ENCODE data around the gene AMER2.

Gene AMER2

GRCh38 chr13:25148402-25148771 lies 23.7 kb downstream of the AMER2 start:
- Histone ChIP-seq H3K27ac (ENCODE audit: low read length) (no peak overlapping the region), H3K36me3 (replicated peaks; ENCODE audit: low read depth, low read length) (peaks cover 6% of the 10 kb centered on the region), H2AFZ (ENCODE audit: low read depth, low read length) (no peak overlapping the region), H3K9ac (ENCODE audit: low read length) (no peak overlapping the region), H4K20me1 (ENCODE audit: insufficient read depth, low read length) (no peaks in the 10 kb centered on the region), H3K79me2 (ENCODE audit: low read length) (no peaks in the 10 kb centered on the region), H3K4me2 (ENCODE audit: low read length) (no peak overlapping the region), H3K27me3 (ENCODE audit: low read depth, low read length) (no peaks in the 10 kb centered on the region), H3K9me3 (ENCODE audit: insufficient read depth, low read length) (peaks cover 12% of the 10 kb centered on the region; the same call in 1 of the 2 replicates), H3K4me1 (ENCODE audit: low read length) (0 out of 2 replicates have a peak, but pooled peaks cover 4% of the 10 kb centered on the region), H3K4me3 (ENCODE audit: low read length) (no peak overlapping the region)
- TF ChIP-seq, protein P1, sequence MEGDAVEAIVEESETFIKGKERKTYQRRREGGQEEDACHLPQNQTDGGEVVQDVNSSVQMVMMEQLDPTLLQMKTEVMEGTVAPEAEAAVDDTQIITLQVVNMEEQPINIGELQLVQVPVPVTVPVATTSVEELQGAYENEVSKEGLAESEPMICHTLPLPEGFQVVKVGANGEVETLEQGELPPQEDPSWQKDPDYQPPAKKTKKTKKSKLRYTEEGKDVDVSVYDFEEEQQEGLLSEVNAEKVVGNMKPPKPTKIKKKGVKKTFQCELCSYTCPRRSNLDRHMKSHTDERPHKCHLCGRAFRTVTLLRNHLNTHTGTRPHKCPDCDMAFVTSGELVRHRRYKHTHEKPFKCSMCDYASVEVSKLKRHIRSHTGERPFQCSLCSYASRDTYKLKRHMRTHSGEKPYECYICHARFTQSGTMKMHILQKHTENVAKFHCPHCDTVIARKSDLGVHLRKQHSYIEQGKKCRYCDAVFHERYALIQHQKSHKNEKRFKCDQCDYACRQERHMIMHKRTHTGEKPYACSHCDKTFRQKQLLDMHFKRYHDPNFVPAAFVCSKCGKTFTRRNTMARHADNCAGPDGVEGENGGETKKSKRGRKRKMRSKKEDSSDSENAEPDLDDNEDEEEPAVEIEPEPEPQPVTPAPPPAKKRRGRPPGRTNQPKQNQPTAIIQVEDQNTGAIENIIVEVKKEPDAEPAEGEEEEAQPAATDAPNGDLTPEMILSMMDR (IDR thresholded peaks at IDR 0.05; ENCODE audit: low read depth, low read length) = no peak
- TF ChIP-seq EZH2phosphoT487 (IDR thresholded peaks at IDR 0.05; ENCODE audit: low read depth) = no peak

DNA sequence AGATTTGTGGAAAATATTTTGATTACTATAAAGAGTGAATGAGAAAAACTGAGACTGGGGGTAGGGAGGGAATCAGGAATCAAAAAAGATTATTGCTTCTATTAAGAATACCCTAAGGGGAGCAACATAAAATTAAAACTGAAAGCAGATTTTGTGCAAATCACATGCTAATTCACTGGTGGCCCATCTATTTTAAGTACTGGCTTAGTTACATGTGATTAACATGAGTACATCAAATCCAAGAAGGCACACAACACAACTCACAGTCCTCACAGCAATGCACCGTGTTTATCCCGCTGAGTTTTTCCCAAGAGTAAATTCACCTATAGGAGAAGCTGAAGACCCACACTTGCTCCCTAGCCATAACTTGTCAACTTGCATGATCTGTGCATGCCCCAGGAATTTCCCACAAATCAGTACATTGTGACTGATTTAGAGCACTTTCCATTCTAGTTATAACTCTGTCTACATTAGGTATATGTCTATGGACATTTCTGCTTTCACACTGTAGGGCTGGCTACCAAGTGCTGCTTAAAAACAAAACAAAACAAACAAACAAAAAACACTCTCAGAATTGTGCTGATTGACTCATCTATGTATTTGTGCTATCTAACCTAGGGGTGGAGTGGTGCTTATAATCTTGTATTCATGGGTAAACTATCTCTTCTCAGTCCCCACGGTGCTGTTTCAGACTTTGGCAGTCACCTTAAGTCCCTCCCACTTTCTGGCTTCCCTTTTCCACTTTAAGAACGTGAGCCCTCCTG lies 24.3 kb downstream of the AMER2 start:
- peaks cover 6% of the 10 kb centered on the region for H3K36me3 ChIP-seq (replicated peaks; ENCODE audit: low read depth, low read length)
- H3K79me2 ChIP-seq (ENCODE audit: low read length) = no peaks in the 10 kb centered on the region
- H3K9ac ChIP-seq (ENCODE audit: low read length) = no peak overlapping the region
- H3K4me2 ChIP-seq (ENCODE audit: low read length) = no peak overlapping the region
- H3K4me1 ChIP-seq (ENCODE audit: low read length) = 0 out of 2 replicates have a peak, but pooled peaks cover 4% of the 10 kb centered on the region
- no peak overlapping the region for H2AFZ ChIP-seq (ENCODE audit: low read depth, low read length)
- no peak overlapping the region for H3K4me3 ChIP-seq (ENCODE audit: low read length)
- no peaks in the 10 kb centered on the region for H3K27me3 ChIP-seq (ENCODE audit: low read depth, low read length)
- H4K20me1 ChIP-seq (ENCODE audit: insufficient read depth, low read length) = no peaks in the 10 kb centered on the region
- TF ChIP-seq, protein P1 (IDR thresholded peaks at IDR 0.05; ENCODE audit: low read depth, low read length) = no peak
- TF ChIP-seq EZH2phosphoT487 (IDR thresholded peaks at IDR 0.05; ENCODE audit: low read depth) = no peak
- H3K9me3 ChIP-seq (ENCODE audit: insufficient read depth, low read length) = peaks cover 12% of the 10 kb centered on the region; the same call in 1 of the 2 replicates
- H3K27ac ChIP-seq (ENCODE audit: low read length) = no peak overlapping the region

DNA sequence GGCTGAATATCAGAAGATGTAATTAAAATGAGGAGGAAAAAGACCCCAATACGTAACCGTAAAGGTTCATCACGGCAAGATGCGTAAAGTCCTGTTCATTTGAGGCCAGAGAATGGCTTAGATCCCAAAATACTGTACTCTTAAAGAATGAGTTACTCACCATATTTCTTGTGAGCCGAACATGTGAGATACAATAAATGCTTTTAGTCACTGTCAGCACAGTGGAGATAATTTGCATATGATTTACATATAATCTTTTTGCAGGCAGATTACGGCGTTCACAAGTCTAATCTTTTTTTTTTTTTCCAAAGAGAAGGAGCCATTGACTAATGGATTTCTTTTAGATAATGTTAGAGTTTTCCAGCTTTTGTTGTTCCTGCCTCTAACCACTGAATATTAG lies 28.4 kb downstream of the AMER2 start:
- Histone ChIP-seq H3K4me1 (ENCODE audit: low read length) (0 out of 2 replicates have a peak, but pooled peaks cover 4% of the 10 kb centered on the region), H3K79me2 (ENCODE audit: low read length) (no peaks in the 10 kb centered on the region), H3K36me3 (replicated peaks; ENCODE audit: low read depth, low read length) (peaks cover 5% of the 10 kb centered on the region), H3K4me2 (ENCODE audit: low read length) (no peak overlapping the region), H3K4me3 (ENCODE audit: low read length) (no peak overlapping the region), H3K27me3 (ENCODE audit: low read depth, low read length) (no peaks in the 10 kb centered on the region), H4K20me1 (ENCODE audit: insufficient read depth, low read length) (no peaks in the 10 kb centered on the region), H3K27ac (ENCODE audit: low read length) (no peak overlapping the region), H3K9me3 (ENCODE audit: insufficient read depth, low read length) (peaks cover 10% of the 10 kb centered on the region; the same call in 1 of the 2 replicates), H2AFZ (ENCODE audit: low read depth, low read length) (no peak overlapping the region), H3K9ac (ENCODE audit: low read length) (no peak overlapping the region)
- TF ChIP-seq, protein P1 (IDR thresholded peaks at IDR 0.05; ENCODE audit: low read depth, low read length) = no peak
- no peak for TF ChIP-seq EZH2phosphoT487 (IDR thresholded peaks at IDR 0.05; ENCODE audit: low read depth)

DNA sequence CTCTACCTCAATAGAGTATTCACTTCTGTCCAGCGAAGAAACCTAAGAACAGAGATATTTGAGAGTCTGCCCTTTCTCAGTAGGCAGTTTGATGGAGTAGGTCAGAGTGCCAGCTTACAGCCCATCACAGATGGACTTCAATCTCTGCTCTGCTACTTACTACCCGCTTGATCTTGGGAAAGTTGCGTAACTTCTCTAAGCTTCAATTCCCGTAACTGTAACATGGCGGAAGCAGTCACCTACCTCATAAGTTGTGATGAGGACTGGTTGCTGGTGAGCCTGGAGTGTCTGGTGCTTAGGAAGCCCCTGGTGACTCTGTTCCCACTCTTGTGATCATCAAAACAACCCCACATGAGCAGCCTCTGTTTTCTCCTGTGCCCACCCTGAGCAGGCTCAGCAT lies 31.0 kb downstream of the AMER2 start:
- Histone ChIP-seq H3K4me2 (ENCODE audit: low read length) (no peak overlapping the region), H3K27ac (ENCODE audit: low read length) (no peak overlapping the region), H3K4me3 (ENCODE audit: low read length) (no peak overlapping the region), H3K79me2 (ENCODE audit: low read length) (no peaks in the 10 kb centered on the region), H3K9me3 (ENCODE audit: insufficient read depth, low read length) (no peaks in the 10 kb centered on the region), H4K20me1 (ENCODE audit: insufficient read depth, low read length) (no peaks in the 10 kb centered on the region), H3K36me3 (replicated peaks; ENCODE audit: low read depth, low read length) (no peaks in the 10 kb centered on the region), H3K9ac (ENCODE audit: low read length) (no peak overlapping the region), H3K4me1 (ENCODE audit: low read length) (no peaks in the 10 kb centered on the region), H2AFZ (ENCODE audit: low read depth, low read length) (no peak overlapping the region), H3K27me3 (ENCODE audit: low read depth, low read length) (no peaks in the 10 kb centered on the region)
- TF ChIP-seq, protein P1 (IDR thresholded peaks at IDR 0.05; ENCODE audit: low read depth, low read length) = no peak
- TF ChIP-seq EZH2phosphoT487 (IDR thresholded peaks at IDR 0.05; ENCODE audit: low read depth) = no peak
